GM18873 (cell line): ENCODE data around the gene RERE.

Experiments
- ATAC-seq: cut with Tn5 transposase; IDR thresholded peaks from one replicate; pipeline ENCODE4 v1.9.1; 2021; ENCODE audit warnings: mild to moderate bottlenecking, moderate library complexity, moderate number of reproducible peaks; ENCODE audit not compliant: unreplicated experiment, low FRiP score

Gene RERE

GRCh38 chr1:8560611-8561544 lies 256.6 kb downstream of the RERE start:
- no peak for ATAC-seq

GRCh38 chr1:8560035-8560434 lies 257.4 kb downstream of the RERE start:
- no peak for ATAC-seq

- no peak for ATAC-seq
Measured at GRCh38 chr1:8555582-8555981, 261.9 kb downstream of the RERE start.

- ATAC-seq: no peak
Measured at GRCh38 chr1:8554956-8555534, 262.4 kb downstream of the RERE start.

- no peak for ATAC-seq
Measured at GRCh38 chr1:8552820-8553397, 264.5 kb downstream of the RERE start.

GRCh38 chr1:8551613-8552489 lies 265.6 kb downstream of the RERE start:
- ATAC-seq: no peak

- ATAC-seq: no peak
Measured at GRCh38 chr1:8551057-8551456, 266.4 kb downstream of the RERE start.

- ATAC-seq: no peak
Measured at GRCh38 chr1:8547791-8548190, 269.6 kb downstream of the RERE start.

GRCh38 chr1:8545078-8545477 lies 272.4 kb downstream of the RERE start:
- no peak for ATAC-seq

- ATAC-seq: no peak
Measured at GRCh38 chr1:8544644-8545043, 272.8 kb downstream of the RERE start.

- no peak for ATAC-seq
Measured at GRCh38 chr1:8543965-8544364, 273.5 kb downstream of the RERE start.

- no peak for ATAC-seq
Measured at GRCh38 chr1:8541961-8542521, 275.4 kb downstream of the RERE start.

GRCh38 chr1:8540971-8541370 lies 276.5 kb downstream of the RERE start:
- no peak for ATAC-seq

GRCh38 chr1:8540261-8540941 lies 277.0 kb downstream of the RERE start:
- ATAC-seq: no peak

- ATAC-seq: no peak
Measured at GRCh38 chr1:8539683-8540082, 277.8 kb downstream of the RERE start.

GRCh38 chr1:8538502-8538901 lies 278.9 kb downstream of the RERE start:
- ATAC-seq: no peak

GRCh38 chr1:8537991-8538390 lies 279.4 kb downstream of the RERE start:
- no peak for ATAC-seq

GRCh38 chr1:8536515-8536914 lies 280.9 kb downstream of the RERE start:
- no peak for ATAC-seq

- ATAC-seq: no peak
Measured at GRCh38 chr1:8533907-8534306, 283.5 kb downstream of the RERE start.

- no peak for ATAC-seq
Measured at GRCh38 chr1:8533124-8533523, 284.3 kb downstream of the RERE start.
